Measurements from ENCODE around the gene NT5C2.

- no peak for TF ChIP-seq POLR2AphosphoS5 (IDR thresholded peaks at IDR 0.05; ENCODE audit: borderline replicate concordance, low read depth, low read length)
- no peak for TF ChIP-seq EZH2 (IDR thresholded peaks at IDR 0.05)
- TF ChIP-seq FOXP2 (optimal IDR thresholded peaks at IDR 0.05; ENCODE audit: control extremely low read depth, extremely low read length, insufficient read depth), result no peak
Observed at GRCh38 chr10:103060575-103060974, 132.5 kb downstream of the NT5C2 start.

Data from SK-N-MC (cell line).